ENCODE results near the gene BARX2.
"Not testable (repeated sequence)": the region's sequence is repeated elsewhere in the genome, so short reads cannot be mapped to it uniquely, and the experiment has no call there.

BARX2 gene

GRCh38 chr11:129375751-129376657 lies at the start of gene BARX2:
TSS of gene BARX2 (plus strand) at chr11:129375848. CDS start at chr11:129376036, 188 bp downstream.
- Histone ChIP-seq H3K4me3 (ENCODE audit: low read depth, low read length, poor library complexity, severe bottlenecking) (no peak within 1 kb of the TSS), H2AFZ (ENCODE audit: low read length) (no peak within 1 kb of the TSS), H4K20me1 (ENCODE audit: insufficient read depth, low read length) (no peaks in the 10 kb centered on the region), H3K9ac (ENCODE audit: low read length) (no peak within 1 kb of the TSS), H3K4me2 (ENCODE audit: low read length) (no peak within 1 kb of the TSS), H3K4me1 (ENCODE audit: insufficient read depth, low read length, severe bottlenecking) (no peaks in the 10 kb centered on the region), H3K27ac (ENCODE audit: low read depth, low read length, poor library complexity, severe bottlenecking) (no peak within 1 kb of the TSS), H3K27me3 (ENCODE audit: insufficient read depth, low read length) (no peaks in the 10 kb centered on the region), H3K9me2 (ENCODE audit: low read depth, low read length) (no peaks in the 10 kb centered on the region), H3K79me2 (ENCODE audit: insufficient read depth, low read length) (no peaks in the 10 kb centered on the region), H3K9me3 (ENCODE audit: low read length) (no peaks in the 10 kb centered on the region), H3K36me3 (ENCODE audit: insufficient read depth, low read length) (no peaks in the 10 kb centered on the region), H3F3A (ENCODE audit: insufficient read depth, low read length) (no peaks in the 10 kb centered on the region)
- TF ChIP-seq CTCF (IDR thresholded peaks at IDR 0.05; ENCODE audit: low read length) (no peak), EZH2 (IDR thresholded peaks at IDR 0.05; ENCODE audit: borderline replicate concordance, low read length) (no peak)

GRCh38 chr11:129326921-129327320 lies 48.7 kb upstream of the BARX2 start:
- Histone ChIP-seq H3K27me3 (ENCODE audit: insufficient read depth, low read length) (no peaks in the 10 kb centered on the region), H3F3A (ENCODE audit: insufficient read depth, low read length) (no peaks in the 10 kb centered on the region), H3K9me3 (ENCODE audit: low read length) (no peaks in the 10 kb centered on the region), H3K4me1 (ENCODE audit: insufficient read depth, low read length, severe bottlenecking) (no peaks in the 10 kb centered on the region), H3K27ac (ENCODE audit: low read depth, low read length, poor library complexity, severe bottlenecking) (no peak overlapping the region), H3K79me2 (ENCODE audit: insufficient read depth, low read length) (no peaks in the 10 kb centered on the region), H4K20me1 (ENCODE audit: insufficient read depth, low read length) (no peaks in the 10 kb centered on the region), H3K4me3 (ENCODE audit: low read depth, low read length, poor library complexity, severe bottlenecking) (no peak overlapping the region), H3K4me2 (ENCODE audit: low read length) (no peak overlapping the region), H2AFZ (ENCODE audit: low read length) (no peak overlapping the region), H3K9ac (ENCODE audit: low read length) (no peak overlapping the region), H3K9me2 (ENCODE audit: low read depth, low read length) (no peaks in the 10 kb centered on the region), H3K36me3 (ENCODE audit: insufficient read depth, low read length) (no peaks in the 10 kb centered on the region)
- TF ChIP-seq CTCF (IDR thresholded peaks at IDR 0.05; ENCODE audit: low read length) (no peak), EZH2 (IDR thresholded peaks at IDR 0.05; ENCODE audit: borderline replicate concordance, low read length) (no peak)

GRCh38 chr11:129327708-129328107 lies 47.9 kb upstream of the BARX2 start:
- H3K9me3 ChIP-seq (ENCODE audit: low read length); H4K20me1 ChIP-seq (ENCODE audit: insufficient read depth, low read length); H3K9me2 ChIP-seq (ENCODE audit: low read depth, low read length); H3K4me3 ChIP-seq (ENCODE audit: low read depth, low read length, poor library complexity, severe bottlenecking); H3K36me3 ChIP-seq (ENCODE audit: insufficient read depth, low read length); H2AFZ ChIP-seq (ENCODE audit: low read length); H3K9ac ChIP-seq (ENCODE audit: low read length); H3K4me1 ChIP-seq (ENCODE audit: insufficient read depth, low read length, severe bottlenecking); H3K79me2 ChIP-seq (ENCODE audit: insufficient read depth, low read length); H3K27ac ChIP-seq (ENCODE audit: low read depth, low read length, poor library complexity, severe bottlenecking); H3F3A ChIP-seq (ENCODE audit: insufficient read depth, low read length); H3K27me3 ChIP-seq (ENCODE audit: insufficient read depth, low read length); H3K4me2 ChIP-seq (ENCODE audit: low read length): not testable (repeated sequence)

- no peaks in the 10 kb centered on the region for H3K9me2 ChIP-seq (ENCODE audit: low read depth, low read length)
- H3K79me2 ChIP-seq (ENCODE audit: insufficient read depth, low read length) = no peaks in the 10 kb centered on the region
- H4K20me1 ChIP-seq (ENCODE audit: insufficient read depth, low read length) = no peaks in the 10 kb centered on the region
- no peaks in the 10 kb centered on the region for H3K27me3 ChIP-seq (ENCODE audit: insufficient read depth, low read length)
- no peak overlapping the region for H3K4me2 ChIP-seq (ENCODE audit: low read length)
- no peak overlapping the region for H2AFZ ChIP-seq (ENCODE audit: low read length)
- no peak overlapping the region for H3K27ac ChIP-seq (ENCODE audit: low read depth, low read length, poor library complexity, severe bottlenecking)
- H3F3A ChIP-seq (ENCODE audit: insufficient read depth, low read length) = no peaks in the 10 kb centered on the region
- TF ChIP-seq EZH2 (IDR thresholded peaks at IDR 0.05; ENCODE audit: borderline replicate concordance, low read length) (no peak), CTCF (IDR thresholded peaks at IDR 0.05; ENCODE audit: low read length) (no peak)
- no peak overlapping the region for H3K4me3 ChIP-seq (ENCODE audit: low read depth, low read length, poor library complexity, severe bottlenecking)
- H3K9me3 ChIP-seq (ENCODE audit: low read length) = no peaks in the 10 kb centered on the region
- H3K4me1 ChIP-seq (ENCODE audit: insufficient read depth, low read length, severe bottlenecking) = no peaks in the 10 kb centered on the region
- no peak overlapping the region for H3K9ac ChIP-seq (ENCODE audit: low read length)
- H3K36me3 ChIP-seq (ENCODE audit: insufficient read depth, low read length) = no peaks in the 10 kb centered on the region
Measured at GRCh38 chr11:129328756-129329155, 46.9 kb upstream of the BARX2 start.
